Measurements from ENCODE around the gene CARD11. TPM values are rescaled to one million over a fixed set of nuclear protein-coding genes. Genes with fewer than 3 reads are reported as not detected.

Gene CARD11
- total and polyA plus RNA-seq, 2 of the 13 experiments (the other 11 are each of a cell fraction or from before 2014, with no cell fraction given), result 0.04 TPM; not detected in 1

DNA sequence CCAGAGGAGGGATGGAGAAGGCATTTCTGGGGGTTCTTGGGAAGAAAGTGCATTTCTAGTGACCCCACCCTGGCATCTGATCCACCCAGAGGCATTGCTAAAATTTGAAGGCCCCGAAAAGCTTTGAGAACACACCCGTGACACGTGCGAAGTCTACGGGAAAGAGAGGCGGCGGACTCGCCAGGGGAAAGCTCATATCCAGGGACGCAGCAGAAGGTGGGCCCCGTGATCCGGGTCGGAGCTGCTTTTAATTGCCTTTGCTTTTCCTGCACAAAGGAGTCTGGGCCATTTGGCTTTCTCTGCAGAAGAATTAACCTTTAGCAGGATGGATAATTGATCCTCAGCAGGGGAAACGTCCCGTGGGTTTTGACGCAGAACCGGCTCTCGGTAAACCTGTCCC is 50.3 kb downstream of the CARD11 start (continued):
- TF ChIP-seq, protein P1, sequence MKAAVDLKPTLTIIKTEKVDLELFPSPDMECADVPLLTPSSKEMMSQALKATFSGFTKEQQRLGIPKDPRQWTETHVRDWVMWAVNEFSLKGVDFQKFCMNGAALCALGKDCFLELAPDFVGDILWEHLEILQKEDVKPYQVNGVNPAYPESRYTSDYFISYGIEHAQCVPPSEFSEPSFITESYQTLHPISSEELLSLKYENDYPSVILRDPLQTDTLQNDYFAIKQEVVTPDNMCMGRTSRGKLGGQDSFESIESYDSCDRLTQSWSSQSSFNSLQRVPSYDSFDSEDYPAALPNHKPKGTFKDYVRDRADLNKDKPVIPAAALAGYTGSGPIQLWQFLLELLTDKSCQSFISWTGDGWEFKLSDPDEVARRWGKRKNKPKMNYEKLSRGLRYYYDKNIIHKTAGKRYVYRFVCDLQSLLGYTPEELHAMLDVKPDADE (CRISPR knock-in tag; IDR thresholded peaks at IDR 0.05), result no peak
- TF ChIP-seq GABPB1 (CRISPR knock-in tag; IDR thresholded peaks at IDR 0.05), result no peak
- no peak for TF ChIP-seq AGO1 (IDR thresholded peaks at IDR 0.05; ENCODE audit: low read depth, low read length, poor library complexity, severe bottlenecking)
- TF ChIP-seq, protein P2, sequence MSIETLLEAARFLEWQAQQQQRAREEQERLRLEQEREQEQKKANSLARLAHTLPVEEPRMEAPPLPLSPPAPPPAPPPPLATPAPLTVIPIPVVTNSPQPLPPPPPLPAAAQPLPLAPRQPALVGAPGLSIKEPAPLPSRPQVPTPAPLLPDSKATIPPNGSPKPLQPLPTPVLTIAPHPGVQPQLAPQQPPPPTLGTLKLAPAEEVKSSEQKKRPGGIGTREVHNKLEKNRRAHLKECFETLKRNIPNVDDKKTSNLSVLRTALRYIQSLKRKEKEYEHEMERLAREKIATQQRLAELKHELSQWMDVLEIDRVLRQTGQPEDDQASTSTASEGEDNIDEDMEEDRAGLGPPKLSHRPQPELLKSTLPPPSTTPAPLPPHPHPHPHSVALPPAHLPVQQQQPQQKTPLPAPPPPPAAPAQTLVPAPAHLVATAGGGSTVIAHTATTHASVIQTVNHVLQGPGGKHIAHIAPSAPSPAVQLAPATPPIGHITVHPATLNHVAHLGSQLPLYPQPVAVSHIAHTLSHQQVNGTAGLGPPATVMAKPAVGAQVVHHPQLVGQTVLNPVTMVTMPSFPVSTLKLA (IDR thresholded peaks at IDR 0.05), result no peak

DNA sequence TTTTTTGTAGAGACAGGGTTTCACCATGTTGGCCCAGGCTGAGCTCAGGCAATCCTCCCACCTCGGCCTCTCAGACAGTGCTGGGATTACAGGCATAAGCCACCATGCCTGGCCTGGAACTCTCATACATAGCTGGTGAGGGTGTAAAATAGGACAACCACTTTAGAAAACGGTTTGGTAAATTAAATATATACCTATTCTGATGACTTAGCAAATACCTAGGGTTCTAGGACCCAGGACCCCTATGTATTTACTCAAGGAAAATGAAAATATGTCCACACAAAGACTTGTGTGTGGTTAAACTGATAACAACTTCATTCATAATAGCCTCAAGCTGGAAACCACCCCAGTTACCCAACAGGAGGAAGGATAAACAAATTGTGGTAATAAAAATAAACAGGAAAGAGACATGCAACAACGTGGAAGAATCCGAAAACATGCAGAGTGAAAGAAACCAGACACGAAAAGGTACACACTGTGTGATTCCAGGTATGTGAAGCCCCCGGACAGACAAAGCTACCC is 52.7 kb downstream of the CARD11 start:
- intact Hi-C loops (cut with micrococcal nuclease; ENCODE audit: unreplicated experiment) (no loop called here), in situ Hi-C loops (cut with HindIII; ENCODE audit: extremely low pct_ligation_motif_present, low pct_unique_long_range_greater_than_20kb) (no loop called here)
- no peaks in the 10 kb centered on the region for H3K36me3 ChIP-seq (replicated peaks in 1 of 2; ENCODE audit: control insufficient read depth in 1 of 2, insufficient read depth in 2 of 2, low read length in 2 of 2)
- ChIA-PET POLR2A (no interaction called here), CTCF (ENCODE audit: low intra/inter-chr PET ratio, low total read pairs) (no interaction called here)
- BruUV-seq (replicated peaks), result no TSS peak
- no peak overlapping the region for H3K4me3 ChIP-seq (replicated peaks in 1 of 3; ENCODE audit: insufficient read depth in 1 of 3, low read depth in 2 of 3, low read length in 3 of 3)
- no peaks in the 10 kb centered on the region for H4K20me1 ChIP-seq (ENCODE audit: insufficient read depth, low read length)
- H3K79me2 ChIP-seq (ENCODE audit: insufficient read depth, low read length), result no peaks in the 10 kb centered on the region
- FAIRE-seq (no peak), ATAC-seq (no peak), DNase-seq (ENCODE audit: low spot score) (no peak)
- no peak overlapping the region for H3K27ac ChIP-seq (ENCODE audit: extremely low read length, insufficient read depth, low read length)
- TF ChIP-seq, protein P3, sequence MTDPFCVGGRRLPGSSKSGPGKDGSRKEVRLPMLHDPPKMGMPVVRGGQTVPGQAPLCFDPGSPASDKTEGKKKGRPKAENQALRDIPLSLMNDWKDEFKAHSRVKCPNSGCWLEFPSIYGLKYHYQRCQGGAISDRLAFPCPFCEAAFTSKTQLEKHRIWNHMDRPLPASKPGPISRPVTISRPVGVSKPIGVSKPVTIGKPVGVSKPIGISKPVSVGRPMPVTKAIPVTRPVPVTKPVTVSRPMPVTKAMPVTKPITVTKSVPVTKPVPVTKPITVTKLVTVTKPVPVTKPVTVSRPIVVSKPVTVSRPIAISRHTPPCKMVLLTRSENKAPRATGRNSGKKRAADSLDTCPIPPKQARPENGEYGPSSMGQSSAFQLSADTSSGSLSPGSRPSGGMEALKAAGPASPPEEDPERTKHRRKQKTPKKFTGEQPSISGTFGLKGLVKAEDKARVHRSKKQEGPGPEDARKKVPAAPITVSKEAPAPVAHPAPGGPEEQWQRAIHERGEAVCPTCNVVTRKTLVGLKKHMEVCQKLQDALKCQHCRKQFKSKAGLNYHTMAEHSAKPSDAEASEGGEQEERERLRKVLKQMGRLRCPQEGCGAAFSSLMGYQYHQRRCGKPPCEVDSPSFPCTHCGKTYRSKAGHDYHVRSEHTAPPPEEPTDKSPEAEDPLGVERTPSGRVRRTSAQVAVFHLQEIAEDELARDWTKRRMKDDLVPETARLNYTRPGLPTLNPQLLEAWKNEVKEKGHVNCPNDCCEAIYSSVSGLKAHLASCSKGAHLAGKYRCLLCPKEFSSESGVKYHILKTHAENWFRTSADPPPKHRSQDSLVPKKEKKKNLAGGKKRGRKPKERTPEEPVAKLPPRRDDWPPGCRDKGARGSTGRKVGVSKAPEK (CRISPR knock-in tag; IDR thresholded peaks at IDR 0.05; ENCODE audit: borderline replicate concordance), result no peak
- TF ChIP-seq MAFK (conservative IDR thresholded peaks at IDR 0.05 in 1 of 2, IDR thresholded peaks at IDR 0.05 in 1 of 2; ENCODE audit: low read length in 2 of 2) (peak; percentile 69 to 80), ZNF446 (CRISPR knock-in tag; IDR thresholded peaks at IDR 0.05) (no peak), MAFF (IDR thresholded peaks at IDR 0.05; ENCODE audit: low read depth, low read length) (peak; percentile 75), PRPF4 (IDR thresholded peaks at IDR 0.05; ENCODE audit: low read depth, low read length, poor library complexity, severe bottlenecking) (no peak), ARNT2 (CRISPR knock-in tag; IDR thresholded peaks at IDR 0.05; ENCODE audit: low read depth) (no peak)
- 10% methylated on average over 6 of the region's 6 CpGs for WGBS (ENCODE audit: low lambda C conversion rate)
- no peaks in the 10 kb centered on the region for H3K9me3 ChIP-seq (ENCODE audit: low read length)
- no peak overlapping the region for H3K4me2 ChIP-seq (ENCODE audit: low read depth, low read length)
- 0 out of 2 replicates have a peak, but pooled peaks cover 7% of the 10 kb centered on the region for H3K4me1 ChIP-seq (ENCODE audit: insufficient read depth, low read length)
- H2AFZ ChIP-seq (ENCODE audit: low read length), result no peak overlapping the region
- peaks cover 0 to 8% of the 10 kb centered on the region in 2 experiments; a peak in 1 of 5 replicates for H3K27me3 ChIP-seq (ENCODE audit: control insufficient read depth in 1 of 2, insufficient read depth in 2 of 2, low read length in 2 of 2)
- H3K9ac ChIP-seq (ENCODE audit: insufficient read depth, low read depth, low read length), result no peak overlapping the region
